ENCODE data around the gene DIO3. TPM values are rescaled to one million over a fixed set of nuclear protein-coding genes. Genes with fewer than 3 reads are reported as not detected.
"Not testable (repeated sequence)": the region's sequence is repeated elsewhere in the genome, so short reads cannot be mapped to it uniquely, and the experiment has no call there.

DIO3 gene
- total RNA-seq, 1 donor from 2014 or later = not detected

DNA sequence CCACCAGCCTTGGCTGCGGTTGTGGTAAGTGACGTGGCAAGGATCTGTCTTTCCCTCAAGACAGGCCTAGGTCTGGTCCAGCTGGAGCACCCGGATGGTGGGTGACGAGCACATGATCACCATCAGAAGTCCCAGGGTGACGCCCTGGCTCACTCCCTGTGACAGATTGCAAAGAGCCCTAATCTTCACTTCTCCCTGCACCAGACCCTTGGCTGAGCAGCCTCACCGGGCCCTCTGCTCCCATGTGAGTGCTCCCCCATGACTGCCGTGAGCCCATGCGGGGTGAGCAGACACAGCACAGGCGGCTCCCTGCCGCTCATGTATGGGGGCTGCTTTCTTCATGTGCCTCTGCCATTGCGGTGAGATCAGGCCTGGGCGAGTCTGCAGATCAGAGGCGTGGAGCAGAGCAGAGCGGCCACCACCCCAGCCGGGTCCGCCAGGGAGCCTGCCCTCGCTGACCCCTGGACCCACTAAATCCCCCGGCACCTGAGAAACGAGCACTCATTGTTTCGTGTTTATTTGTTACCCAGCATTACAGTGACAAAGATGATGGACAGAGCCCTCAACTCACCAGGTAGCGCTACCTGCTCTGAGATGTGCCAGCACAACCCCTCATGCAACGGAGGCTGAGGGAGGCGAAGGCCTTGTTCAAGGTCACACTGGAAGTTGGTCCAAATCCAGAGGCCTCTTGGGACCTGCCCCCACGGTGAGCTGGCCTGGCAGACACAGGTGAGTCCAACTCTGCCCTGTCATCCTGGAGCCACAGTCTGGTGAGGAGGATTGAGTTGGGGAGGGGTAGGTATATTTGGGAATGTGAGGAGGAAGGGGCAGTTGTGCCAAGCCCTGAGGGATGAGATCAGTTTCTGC lies 9.3 kb upstream of the DIO3 start:
- no peak overlapping the region for H3K27ac Mint-ChIP-seq (ENCODE audit: unreplicated experiment)
- DNase-seq = no peak
- no peaks in the 10 kb centered on the region for H3K36me3 Mint-ChIP-seq (ENCODE audit: unreplicated experiment)
- TF ChIP-seq, protein P1, sequence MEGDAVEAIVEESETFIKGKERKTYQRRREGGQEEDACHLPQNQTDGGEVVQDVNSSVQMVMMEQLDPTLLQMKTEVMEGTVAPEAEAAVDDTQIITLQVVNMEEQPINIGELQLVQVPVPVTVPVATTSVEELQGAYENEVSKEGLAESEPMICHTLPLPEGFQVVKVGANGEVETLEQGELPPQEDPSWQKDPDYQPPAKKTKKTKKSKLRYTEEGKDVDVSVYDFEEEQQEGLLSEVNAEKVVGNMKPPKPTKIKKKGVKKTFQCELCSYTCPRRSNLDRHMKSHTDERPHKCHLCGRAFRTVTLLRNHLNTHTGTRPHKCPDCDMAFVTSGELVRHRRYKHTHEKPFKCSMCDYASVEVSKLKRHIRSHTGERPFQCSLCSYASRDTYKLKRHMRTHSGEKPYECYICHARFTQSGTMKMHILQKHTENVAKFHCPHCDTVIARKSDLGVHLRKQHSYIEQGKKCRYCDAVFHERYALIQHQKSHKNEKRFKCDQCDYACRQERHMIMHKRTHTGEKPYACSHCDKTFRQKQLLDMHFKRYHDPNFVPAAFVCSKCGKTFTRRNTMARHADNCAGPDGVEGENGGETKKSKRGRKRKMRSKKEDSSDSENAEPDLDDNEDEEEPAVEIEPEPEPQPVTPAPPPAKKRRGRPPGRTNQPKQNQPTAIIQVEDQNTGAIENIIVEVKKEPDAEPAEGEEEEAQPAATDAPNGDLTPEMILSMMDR (IDR thresholded peaks at IDR 0.05; ENCODE audit: partially characterized antibody, unreplicated experiment) = no peak
- peaks cover 11% of the 10 kb centered on the region for H3K27me3 Mint-ChIP-seq (ENCODE audit: unreplicated experiment)
- no peak overlapping the region for H3K4me3 Mint-ChIP-seq (ENCODE audit: unreplicated experiment)
- no peaks in the 10 kb centered on the region for H3K4me1 Mint-ChIP-seq (ENCODE audit: low read depth, unreplicated experiment)
- H3K9me3 Mint-ChIP-seq (ENCODE audit: unreplicated experiment) = peaks cover 12% of the 10 kb centered on the region

DNA sequence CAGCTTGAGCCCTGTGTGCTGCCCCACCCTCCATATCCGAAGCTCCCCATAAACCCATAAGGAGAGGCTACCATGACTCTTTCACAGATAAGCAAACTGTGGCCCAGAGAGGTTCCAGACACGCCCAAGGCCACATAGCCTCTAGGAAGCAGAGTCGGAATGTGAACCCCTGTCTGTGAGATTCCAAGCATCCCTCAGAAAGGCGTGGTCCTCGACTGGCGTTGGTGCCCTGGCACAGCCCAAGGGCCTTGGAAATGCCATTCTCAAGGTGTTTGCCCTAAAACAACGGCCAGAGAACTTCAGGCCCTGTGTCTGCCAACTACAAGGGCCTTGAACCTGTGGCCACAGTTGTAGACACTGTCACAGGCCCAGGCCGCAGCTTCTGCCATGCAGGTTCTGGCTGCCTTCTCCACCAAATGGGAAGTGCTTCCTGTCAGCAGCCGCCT lies 8.5 kb upstream of the DIO3 start:
- TF ChIP-seq, protein P1 (IDR thresholded peaks at IDR 0.05; ENCODE audit: partially characterized antibody, unreplicated experiment) = no peak
- no peaks in the 10 kb centered on the region for H3K4me1 Mint-ChIP-seq (ENCODE audit: low read depth, unreplicated experiment)
- peaks cover 12% of the 10 kb centered on the region for H3K9me3 Mint-ChIP-seq (ENCODE audit: unreplicated experiment)
- DNase-seq = no peak
- no peak overlapping the region for H3K4me3 Mint-ChIP-seq (ENCODE audit: unreplicated experiment)
- H3K27me3 Mint-ChIP-seq (ENCODE audit: unreplicated experiment) = peaks cover 16% of the 10 kb centered on the region
- no peaks in the 10 kb centered on the region for H3K36me3 Mint-ChIP-seq (ENCODE audit: unreplicated experiment)
- H3K27ac Mint-ChIP-seq (ENCODE audit: unreplicated experiment) = no peak overlapping the region

DNA sequence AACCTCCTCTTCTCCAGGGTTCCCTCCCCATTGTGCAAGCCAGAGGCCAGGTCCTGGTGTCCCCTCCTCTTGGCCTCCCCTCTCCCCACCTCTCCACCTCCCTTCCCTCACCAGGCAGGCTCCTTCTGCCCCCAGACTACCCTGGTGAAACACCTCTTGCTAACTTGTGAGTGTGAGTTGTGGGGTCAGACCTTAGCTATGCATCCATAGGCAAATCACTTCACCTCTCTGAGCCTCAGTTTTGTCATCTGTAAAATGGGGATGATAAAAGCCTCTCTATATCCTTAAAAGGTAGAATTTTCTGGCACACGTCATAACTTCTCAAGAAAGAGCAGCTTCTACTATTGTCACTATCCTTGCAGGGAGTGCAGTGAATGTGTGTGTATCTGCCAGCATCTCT lies 7.9 kb upstream of the DIO3 start:
- no peak for DNase-seq
- Mint-ChIP-seq H3K27me3 (ENCODE audit: unreplicated experiment) (peaks cover 18% of the 10 kb centered on the region), H3K27ac (ENCODE audit: unreplicated experiment) (no peak overlapping the region), H3K4me1 (ENCODE audit: low read depth, unreplicated experiment) (no peaks in the 10 kb centered on the region), H3K4me3 (ENCODE audit: unreplicated experiment) (no peak overlapping the region), H3K9me3 (ENCODE audit: unreplicated experiment) (peaks cover 12% of the 10 kb centered on the region), H3K36me3 (ENCODE audit: unreplicated experiment) (no peaks in the 10 kb centered on the region)
- TF ChIP-seq, protein P1 (IDR thresholded peaks at IDR 0.05; ENCODE audit: partially characterized antibody, unreplicated experiment) = no peak

DNA sequence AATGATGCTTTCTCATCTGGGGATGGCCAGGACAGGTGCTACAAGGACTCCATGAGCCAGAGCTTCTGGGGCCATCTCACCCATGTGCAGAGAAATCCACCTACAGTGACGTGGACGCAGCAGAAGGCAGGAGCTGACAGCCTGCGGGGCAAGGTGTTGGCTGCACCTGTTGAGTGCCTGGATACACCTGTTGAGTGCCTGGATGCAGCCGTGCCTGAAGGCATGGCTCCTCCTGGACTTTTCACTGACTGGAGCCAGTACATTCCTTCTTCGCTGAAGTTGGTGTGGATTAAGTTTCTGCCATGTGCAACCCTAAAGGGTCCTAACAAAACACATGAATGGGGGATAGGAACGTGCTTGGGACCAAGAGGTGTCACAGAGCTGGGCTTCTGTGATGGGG lies 7.4 kb upstream of the DIO3 start:
- Mint-ChIP-seq H3K4me3 (ENCODE audit: unreplicated experiment) (no peak overlapping the region), H3K4me1 (ENCODE audit: low read depth, unreplicated experiment) (no peaks in the 10 kb centered on the region), H3K27me3 (ENCODE audit: unreplicated experiment) (peaks cover 23% of the 10 kb centered on the region), H3K27ac (ENCODE audit: unreplicated experiment) (no peak overlapping the region), H3K9me3 (ENCODE audit: unreplicated experiment) (peaks cover 12% of the 10 kb centered on the region), H3K36me3 (ENCODE audit: unreplicated experiment) (no peaks in the 10 kb centered on the region)
- TF ChIP-seq, protein P1 (IDR thresholded peaks at IDR 0.05; ENCODE audit: partially characterized antibody, unreplicated experiment) = no peak
- DNase-seq = no peak

DNA sequence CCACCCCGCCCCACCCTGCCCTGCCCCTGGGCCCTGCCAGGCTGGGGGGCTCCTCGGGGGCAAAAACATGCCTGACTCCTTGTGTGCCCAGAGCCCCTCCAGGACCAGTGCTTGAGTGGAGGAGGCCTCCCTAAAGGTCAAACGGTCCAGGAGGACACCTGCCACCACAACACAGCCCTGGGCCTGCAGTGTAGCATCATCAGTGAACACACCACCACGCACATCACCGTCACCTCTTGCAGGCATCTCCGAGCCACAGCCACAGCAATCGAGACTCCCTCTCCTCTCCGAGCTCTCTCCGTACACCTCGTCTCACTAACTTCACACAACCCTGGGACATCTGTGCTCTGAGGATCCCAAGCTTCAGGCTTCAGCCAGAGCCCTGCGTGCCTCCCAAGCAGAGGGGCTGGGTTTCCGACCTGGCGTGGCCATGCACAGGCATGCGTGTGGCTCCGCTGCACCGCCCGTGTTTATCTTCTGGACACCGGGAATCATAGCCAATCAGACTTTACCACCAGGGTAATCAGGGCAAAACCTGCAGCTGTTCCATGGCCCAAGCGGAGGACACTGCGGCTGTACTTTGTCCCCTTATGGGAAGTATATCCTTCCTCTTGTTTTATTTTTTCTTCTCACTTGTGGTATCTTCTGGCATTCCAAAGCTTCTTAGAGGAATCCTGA lies 6.2 kb upstream of the DIO3 start:
- peaks cover 23% of the 10 kb centered on the region for H3K27me3 Mint-ChIP-seq (ENCODE audit: unreplicated experiment)
- H3K27ac Mint-ChIP-seq (ENCODE audit: unreplicated experiment) = no peak overlapping the region
- H3K9me3 Mint-ChIP-seq (ENCODE audit: unreplicated experiment) = peaks cover 11% of the 10 kb centered on the region
- no peak overlapping the region for H3K4me3 Mint-ChIP-seq (ENCODE audit: unreplicated experiment)
- H3K36me3 Mint-ChIP-seq (ENCODE audit: unreplicated experiment) = no peaks in the 10 kb centered on the region
- no peaks in the 10 kb centered on the region for H3K4me1 Mint-ChIP-seq (ENCODE audit: low read depth, unreplicated experiment)
- DNase-seq = no peak
- TF ChIP-seq, protein P1 (IDR thresholded peaks at IDR 0.05; ENCODE audit: partially characterized antibody, unreplicated experiment) = no peak

DNA sequence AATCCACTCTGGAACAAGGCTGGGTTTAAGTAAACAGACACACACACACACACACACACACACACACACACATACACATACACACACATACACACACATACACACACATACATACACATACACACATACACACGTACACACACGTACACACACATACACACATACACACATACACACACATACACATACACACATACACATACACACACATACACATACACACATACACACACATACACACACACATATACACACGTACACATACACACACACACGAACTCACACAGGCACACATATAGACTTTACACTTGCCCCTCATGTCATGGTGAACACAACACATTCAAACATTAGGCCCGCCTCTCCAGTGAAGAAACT lies 5.6 kb upstream of the DIO3 start:
- not testable (repeated sequence) for H3K4me3 Mint-ChIP-seq (ENCODE audit: unreplicated experiment); H3K4me1 Mint-ChIP-seq (ENCODE audit: low read depth, unreplicated experiment); H3K9me3 Mint-ChIP-seq (ENCODE audit: unreplicated experiment); H3K27ac Mint-ChIP-seq (ENCODE audit: unreplicated experiment); H3K36me3 Mint-ChIP-seq (ENCODE audit: unreplicated experiment); DNase-seq
- peaks cover 23% of the 10 kb centered on the region for H3K27me3 Mint-ChIP-seq (ENCODE audit: unreplicated experiment)

All from glutamatergic neuron (in vitro differentiated cells).